ENCODE results near the gene C1orf174. TPM values are rescaled to one million over a fixed set of nuclear protein-coding genes. Genes with fewer than 3 reads are reported as not detected.

The C1orf174 gene
- total RNA-seq, 2 donors from 2014 or later: 14.8 to 15.6 TPM

DNA sequence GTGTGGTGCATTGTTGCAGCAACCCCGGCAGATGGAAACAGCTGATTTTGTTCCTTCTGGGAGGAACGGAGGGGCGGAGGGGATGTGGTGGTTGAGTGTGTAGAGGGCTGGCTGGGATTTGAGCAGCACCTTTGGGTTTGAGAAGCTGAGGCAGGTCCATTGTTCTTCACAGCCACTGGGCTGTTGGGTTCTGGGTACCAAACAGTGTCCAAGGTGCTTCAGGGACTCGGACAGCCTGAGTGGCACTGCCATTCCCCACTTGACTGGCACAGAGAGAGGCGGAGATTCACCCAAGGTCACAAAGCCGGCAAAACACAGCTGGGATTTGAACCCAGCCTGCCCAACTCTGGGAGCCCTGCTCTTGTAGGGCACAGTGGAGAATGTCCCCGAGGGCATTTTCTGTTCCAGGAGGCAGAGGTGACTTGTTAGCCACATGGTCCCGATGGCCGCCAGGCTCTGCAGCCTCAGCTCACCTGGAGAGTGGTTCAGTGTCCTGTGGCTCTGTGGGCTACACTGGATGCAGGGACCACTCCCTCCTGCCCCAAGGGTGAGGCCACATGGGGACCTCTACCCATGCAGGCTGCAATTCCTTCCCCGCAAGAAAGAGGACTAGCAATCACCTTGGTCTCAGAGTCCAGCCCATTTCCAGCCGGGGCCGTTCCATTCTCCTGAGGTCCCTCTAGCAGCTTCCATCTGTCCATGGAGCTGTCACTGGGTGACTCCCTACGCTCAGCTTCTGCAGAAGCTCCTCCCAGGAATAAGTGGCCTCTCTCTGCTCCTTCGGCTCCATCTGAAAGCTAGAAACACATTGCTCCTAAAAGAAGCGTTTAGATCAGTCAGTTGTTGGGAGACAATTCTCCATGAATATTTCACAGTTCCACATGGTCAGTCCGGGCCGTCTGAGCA lies 31.2 kb upstream of the C1orf174 start:
- no peaks in the 10 kb centered on the region for H3K27me3 ChIP-seq
- no peaks in the 10 kb centered on the region for H3K4me1 ChIP-seq
- no peaks in the 10 kb centered on the region for H3K36me3 ChIP-seq (replicated peaks in 1 of 2; ENCODE audit: insufficient read depth in 1 of 2, low read depth in 2 of 2)
- TF ChIP-seq, protein P1, sequence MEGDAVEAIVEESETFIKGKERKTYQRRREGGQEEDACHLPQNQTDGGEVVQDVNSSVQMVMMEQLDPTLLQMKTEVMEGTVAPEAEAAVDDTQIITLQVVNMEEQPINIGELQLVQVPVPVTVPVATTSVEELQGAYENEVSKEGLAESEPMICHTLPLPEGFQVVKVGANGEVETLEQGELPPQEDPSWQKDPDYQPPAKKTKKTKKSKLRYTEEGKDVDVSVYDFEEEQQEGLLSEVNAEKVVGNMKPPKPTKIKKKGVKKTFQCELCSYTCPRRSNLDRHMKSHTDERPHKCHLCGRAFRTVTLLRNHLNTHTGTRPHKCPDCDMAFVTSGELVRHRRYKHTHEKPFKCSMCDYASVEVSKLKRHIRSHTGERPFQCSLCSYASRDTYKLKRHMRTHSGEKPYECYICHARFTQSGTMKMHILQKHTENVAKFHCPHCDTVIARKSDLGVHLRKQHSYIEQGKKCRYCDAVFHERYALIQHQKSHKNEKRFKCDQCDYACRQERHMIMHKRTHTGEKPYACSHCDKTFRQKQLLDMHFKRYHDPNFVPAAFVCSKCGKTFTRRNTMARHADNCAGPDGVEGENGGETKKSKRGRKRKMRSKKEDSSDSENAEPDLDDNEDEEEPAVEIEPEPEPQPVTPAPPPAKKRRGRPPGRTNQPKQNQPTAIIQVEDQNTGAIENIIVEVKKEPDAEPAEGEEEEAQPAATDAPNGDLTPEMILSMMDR (IDR thresholded peaks at IDR 0.05): no peak
- TF ChIP-seq POLR2A (IDR thresholded peaks at IDR 0.05): no peak
- H3K27ac ChIP-seq: no peak overlapping the region
- DNase-seq (no peak), ATAC-seq (no peak)
- intact Hi-C loops (cut with DNase I): no loop called here
- 40 to 52% methylated on average over 10 to 15 of the region's 17 CpGs for WGBS, 2 donors
- H3K4me3 ChIP-seq: no peak overlapping the region
- no peaks in the 10 kb centered on the region for H3K9me3 ChIP-seq

DNA sequence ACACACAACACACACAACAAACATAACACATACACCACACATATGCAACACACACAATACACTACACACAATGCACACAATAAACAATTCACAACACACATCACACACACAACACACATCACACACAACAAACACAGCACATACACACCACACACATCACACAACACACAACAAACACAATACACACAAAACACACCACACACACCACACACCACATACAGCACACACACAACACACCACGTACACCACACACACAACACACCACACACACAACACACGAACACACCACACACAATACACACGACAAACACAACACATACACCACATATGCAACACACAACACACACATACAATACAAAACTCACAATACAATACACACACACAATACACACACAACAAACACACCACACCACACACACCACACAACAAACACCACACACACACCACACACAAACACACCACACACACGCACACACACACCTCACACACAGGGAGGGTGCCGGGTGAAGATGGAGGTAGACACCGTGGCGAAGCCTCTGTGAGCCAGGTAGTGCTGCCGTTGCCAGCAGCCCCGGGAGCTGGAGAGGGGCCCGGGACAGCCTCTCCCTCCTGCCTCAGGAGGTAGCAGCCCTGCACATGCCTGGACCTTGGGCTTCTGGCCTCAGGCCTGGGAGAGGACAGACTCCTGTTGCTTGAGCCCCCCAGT lies 30.4 kb upstream of the C1orf174 start:
- Histone ChIP-seq H3K36me3 (replicated peaks in 1 of 2; ENCODE audit: insufficient read depth in 1 of 2, low read depth in 2 of 2) (no peaks in the 10 kb centered on the region), H3K27me3 (no peaks in the 10 kb centered on the region), H3K9me3 (no peaks in the 10 kb centered on the region), H3K4me3 (no peak overlapping the region), H3K27ac (no peak overlapping the region), H3K4me1 (no peaks in the 10 kb centered on the region)
- WGBS, 2 donors: 67 to 70% methylated on average over 4 to 10 of the region's 10 CpGs
- TF ChIP-seq POLR2A (IDR thresholded peaks at IDR 0.05): no peak
- TF ChIP-seq, protein P1 (IDR thresholded peaks at IDR 0.05): no peak
- DNase-seq (no peak), ATAC-seq (no peak)
- intact Hi-C loops (cut with DNase I): no loop called here

DNA sequence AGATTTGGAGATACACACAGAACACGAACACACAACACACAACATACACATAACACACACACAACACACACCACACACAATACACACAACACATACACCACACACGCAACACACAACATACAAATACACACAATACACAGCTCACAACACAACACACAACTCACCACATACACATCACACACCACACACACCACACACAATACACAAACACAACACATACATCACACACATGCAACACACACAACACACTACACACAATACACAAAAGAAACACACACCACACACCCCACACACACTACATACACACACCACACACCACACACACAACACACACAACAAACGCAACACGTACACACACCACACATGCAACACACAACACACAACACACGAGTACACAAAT lies 29.1 kb upstream of the C1orf174 start:
- Histone ChIP-seq H3K27ac (no peak overlapping the region), H3K27me3 (no peaks in the 10 kb centered on the region), H3K36me3 (replicated peaks in 1 of 2; ENCODE audit: insufficient read depth in 1 of 2, low read depth in 2 of 2) (no peaks in the 10 kb centered on the region), H3K9me3 (no peaks in the 10 kb centered on the region), H3K4me1 (no peaks in the 10 kb centered on the region), H3K4me3 (no peak overlapping the region)
- no peak for ATAC-seq
- no peak for DNase-seq
- 50 to 55% methylated on average over 5 of the region's 5 CpGs for WGBS, 2 donors
- TF ChIP-seq, protein P1 (IDR thresholded peaks at IDR 0.05): no peak
- TF ChIP-seq POLR2A (IDR thresholded peaks at IDR 0.05): no peak
- intact Hi-C loops (cut with DNase I): no loop called here

DNA sequence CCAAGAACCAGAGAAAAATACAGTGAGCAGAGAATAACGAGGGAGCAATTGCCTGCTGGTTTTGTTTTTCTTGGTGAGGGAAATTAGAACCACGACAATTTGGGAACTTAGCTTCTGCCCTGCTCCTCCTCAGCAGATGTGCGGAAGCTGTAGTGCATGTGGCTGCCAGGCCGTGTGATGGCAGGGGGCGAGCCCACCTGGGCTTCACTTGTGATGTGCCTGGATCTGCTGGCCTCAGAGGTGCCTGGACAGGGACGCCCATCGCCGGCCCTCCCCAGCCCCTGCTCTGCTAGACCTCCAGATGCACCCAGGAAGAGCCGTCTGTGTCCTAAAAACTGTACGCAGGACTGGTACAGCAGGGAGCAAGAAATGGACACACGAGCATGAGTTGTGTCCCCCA lies 28.5 kb upstream of the C1orf174 start:
- Histone ChIP-seq H3K9me3 (no peaks in the 10 kb centered on the region), H3K27me3 (no peaks in the 10 kb centered on the region), H3K36me3 (replicated peaks in 1 of 2; ENCODE audit: insufficient read depth in 1 of 2, low read depth in 2 of 2) (no peaks in the 10 kb centered on the region), H3K4me1 (no peaks in the 10 kb centered on the region), H3K27ac (no peak overlapping the region), H3K4me3 (no peak overlapping the region)
- intact Hi-C loops (cut with DNase I): no loop called here
- TF ChIP-seq, protein P1 (IDR thresholded peaks at IDR 0.05): no peak
- TF ChIP-seq POLR2A (IDR thresholded peaks at IDR 0.05): no peak
- DNase-seq (no peak), ATAC-seq (no peak)
- WGBS, 2 donors: 43 to 53% methylated on average over 5 to 11 of the region's 11 CpGs

Measured in body of pancreas (tissue), 4 donors.